Measurements from ENCODE around the gene GATA3. TPM values are rescaled to one million over a fixed set of nuclear protein-coding genes. Genes with fewer than 3 reads are reported as not detected.
"Not testable (repeated sequence)": the region's sequence is repeated elsewhere in the genome, so short reads cannot be mapped to it uniquely, and the experiment has no call there.

Gene GATA3
- polyA plus RNA-seq, 1 donor: 0.84 TPM

- no peak for DNase-seq
- H3K36me3 ChIP-seq (ENCODE audit: control insufficient read depth, insufficient read depth, low read length): no peaks in the 10 kb centered on the region
- no peaks in the 10 kb centered on the region for H3K9me3 ChIP-seq (ENCODE audit: control insufficient read depth, low read depth, low read length)
- no peak overlapping the region for H3K27ac ChIP-seq (ENCODE audit: low read length)
- H3K27me3 ChIP-seq (ENCODE audit: control insufficient read depth, insufficient read depth, low read length): peaks cover 44% of the 10 kb centered on the region
- 10% methylated on average over 2 of the region's 17 CpGs for WGBS (ENCODE audit: insufficient coverage, low lambda C conversion rate)
- H3K4me1 ChIP-seq (ENCODE audit: control insufficient read depth, insufficient read depth, low read length): no peaks in the 10 kb centered on the region
- no peak overlapping the region for H3K4me3 ChIP-seq (ENCODE audit: low read length)
Measured at GRCh38 chr10:8026349-8027259, 27.9 kb upstream of the GATA3 start.

GRCh38 chr10:8031211-8031610 lies 23.3 kb upstream of the GATA3 start:
- 100% methylated on average over 1 of the region's 5 CpGs for WGBS (ENCODE audit: insufficient coverage, low lambda C conversion rate)
- H3K4me1 ChIP-seq (ENCODE audit: control insufficient read depth, insufficient read depth, low read length): peaks cover 15% of the 10 kb centered on the region
- peaks cover 79% of the 10 kb centered on the region for H3K27me3 ChIP-seq (ENCODE audit: control insufficient read depth, insufficient read depth, low read length)
- H3K36me3 ChIP-seq (ENCODE audit: control insufficient read depth, insufficient read depth, low read length); DNase-seq; H3K27ac ChIP-seq (ENCODE audit: low read length); H3K9me3 ChIP-seq (ENCODE audit: control insufficient read depth, low read depth, low read length); H3K4me3 ChIP-seq (ENCODE audit: low read length): not testable (repeated sequence)

- H3K27me3 ChIP-seq (ENCODE audit: control insufficient read depth, insufficient read depth, low read length): peaks cover 79% of the 10 kb centered on the region
- no peak for DNase-seq
- no peaks in the 10 kb centered on the region for H3K36me3 ChIP-seq (ENCODE audit: control insufficient read depth, insufficient read depth, low read length)
- H3K9me3 ChIP-seq (ENCODE audit: control insufficient read depth, low read depth, low read length): peaks cover 16% of the 10 kb centered on the region
- WGBS (ENCODE audit: insufficient coverage, low lambda C conversion rate): no CpG with 5 or more reads among the region's 7 CpGs
- no peak overlapping the region for H3K4me3 ChIP-seq (ENCODE audit: low read length)
- H3K27ac ChIP-seq (ENCODE audit: low read length): no peak overlapping the region
- H3K4me1 ChIP-seq (ENCODE audit: control insufficient read depth, insufficient read depth, low read length): peaks cover 19% of the 10 kb centered on the region
Measured at GRCh38 chr10:8032558-8032957, 21.9 kb upstream of the GATA3 start.

- H3K4me1 ChIP-seq (ENCODE audit: control insufficient read depth, insufficient read depth, low read length): peaks cover 19% of the 10 kb centered on the region
- peak in 1 of 2 donors; percentile 7 for DNase-seq
- H3K27me3 ChIP-seq (ENCODE audit: control insufficient read depth, insufficient read depth, low read length): peaks cover 93% of the 10 kb centered on the region
- no CpG with 5 or more reads among the region's 45 CpGs for WGBS (ENCODE audit: insufficient coverage, low lambda C conversion rate)
- H3K9me3 ChIP-seq (ENCODE audit: control insufficient read depth, low read depth, low read length): peaks cover 16% of the 10 kb centered on the region
- peak overlapping the region; percentile 13 for H3K4me3 ChIP-seq (ENCODE audit: low read length)
- no peak overlapping the region for H3K27ac ChIP-seq (ENCODE audit: low read length)
- no peaks in the 10 kb centered on the region for H3K36me3 ChIP-seq (ENCODE audit: control insufficient read depth, insufficient read depth, low read length)
Measured at GRCh38 chr10:8033812-8034465, 20.5 kb upstream of the GATA3 start.

- peak overlapping the region; percentile 13 for H3K4me3 ChIP-seq (ENCODE audit: low read length)
- no CpG with 5 or more reads among the region's 37 CpGs for WGBS (ENCODE audit: insufficient coverage, low lambda C conversion rate)
- H3K36me3 ChIP-seq (ENCODE audit: control insufficient read depth, insufficient read depth, low read length): no peaks in the 10 kb centered on the region
- H3K27me3 ChIP-seq (ENCODE audit: control insufficient read depth, insufficient read depth, low read length): peaks cover 99% of the 10 kb centered on the region
- H3K9me3 ChIP-seq (ENCODE audit: control insufficient read depth, low read depth, low read length): peaks cover 16% of the 10 kb centered on the region
- no peak overlapping the region for H3K27ac ChIP-seq (ENCODE audit: low read length)
- DNase-seq: peak in 1 of 2 donors; percentile 3
- peaks cover 19% of the 10 kb centered on the region for H3K4me1 ChIP-seq (ENCODE audit: control insufficient read depth, insufficient read depth, low read length)
Measured at GRCh38 chr10:8034466-8035005, 20.0 kb upstream of the GATA3 start.

GRCh38 chr10:8035006-8035640 lies 19.4 kb upstream of the GATA3 start:
- no CpG with 5 or more reads among the region's 32 CpGs for WGBS (ENCODE audit: insufficient coverage, low lambda C conversion rate)
- peak in 1 of 2 donors; percentile 10 for DNase-seq
- H3K4me1 ChIP-seq (ENCODE audit: control insufficient read depth, insufficient read depth, low read length): peaks cover 19% of the 10 kb centered on the region
- H3K9me3 ChIP-seq (ENCODE audit: control insufficient read depth, low read depth, low read length): peaks cover 16% of the 10 kb centered on the region
- peaks cover 100% of the 10 kb centered on the region for H3K27me3 ChIP-seq (ENCODE audit: control insufficient read depth, insufficient read depth, low read length)
- no peak overlapping the region for H3K4me3 ChIP-seq (ENCODE audit: low read length)
- no peaks in the 10 kb centered on the region for H3K36me3 ChIP-seq (ENCODE audit: control insufficient read depth, insufficient read depth, low read length)
- H3K27ac ChIP-seq (ENCODE audit: low read length): no peak overlapping the region

GRCh38 chr10:8035641-8036470 lies 18.6 kb upstream of the GATA3 start:
- Histone ChIP-seq H3K4me1 (ENCODE audit: control insufficient read depth, insufficient read depth, low read length) (peaks cover 19% of the 10 kb centered on the region), H3K4me3 (ENCODE audit: low read length) (no peak overlapping the region), H3K27me3 (ENCODE audit: control insufficient read depth, insufficient read depth, low read length) (peaks cover 100% of the 10 kb centered on the region), H3K36me3 (ENCODE audit: control insufficient read depth, insufficient read depth, low read length) (no peaks in the 10 kb centered on the region), H3K27ac (ENCODE audit: low read length) (no peak overlapping the region), H3K9me3 (ENCODE audit: control insufficient read depth, low read depth, low read length) (peaks cover 16% of the 10 kb centered on the region)
- no CpG with 5 or more reads among the region's 47 CpGs for WGBS (ENCODE audit: insufficient coverage, low lambda C conversion rate)
- peak in 1 of 2 donors; percentile 2 for DNase-seq

GRCh38 chr10:8036506-8037198 lies 17.8 kb upstream of the GATA3 start:
- Histone ChIP-seq H3K27ac (ENCODE audit: low read length) (no peak overlapping the region), H3K27me3 (ENCODE audit: control insufficient read depth, insufficient read depth, low read length) (peaks cover 100% of the 10 kb centered on the region), H3K4me3 (ENCODE audit: low read length) (no peak overlapping the region), H3K9me3 (ENCODE audit: control insufficient read depth, low read depth, low read length) (peaks cover 16% of the 10 kb centered on the region), H3K4me1 (ENCODE audit: control insufficient read depth, insufficient read depth, low read length) (peaks cover 19% of the 10 kb centered on the region), H3K36me3 (ENCODE audit: control insufficient read depth, insufficient read depth, low read length) (no peaks in the 10 kb centered on the region)
- no peak for DNase-seq
- WGBS (ENCODE audit: insufficient coverage, low lambda C conversion rate): 5% methylated on average over 3 of the region's 18 CpGs

GRCh38 chr10:8037199-8037801 lies 17.2 kb upstream of the GATA3 start:
- Histone ChIP-seq H3K4me1 (ENCODE audit: control insufficient read depth, insufficient read depth, low read length) (peaks cover 19% of the 10 kb centered on the region), H3K9me3 (ENCODE audit: control insufficient read depth, low read depth, low read length) (peaks cover 16% of the 10 kb centered on the region), H3K27me3 (ENCODE audit: control insufficient read depth, insufficient read depth, low read length) (peaks cover 100% of the 10 kb centered on the region), H3K4me3 (ENCODE audit: low read length) (no peak overlapping the region), H3K27ac (ENCODE audit: low read length) (no peak overlapping the region), H3K36me3 (ENCODE audit: control insufficient read depth, insufficient read depth, low read length) (no peaks in the 10 kb centered on the region)
- WGBS (ENCODE audit: insufficient coverage, low lambda C conversion rate): no CpG with 5 or more reads among the region's 32 CpGs
- no peak for DNase-seq
